ES-I3 (cell line): ENCODE results near the gene TUBA3D.
A peak's percentile ranks its signal among the peaks of the same experiment; 100 is the strongest.
"Not testable (repeated sequence)": the region's sequence is repeated elsewhere in the genome, so short reads cannot be mapped to it uniquely, and the experiment has no call there.

Experiments
- H3K36me3 ChIP-seq: 2 replicates; pipeline ENCODE4 v1.6.1; 2013; ENCODE audit warnings: mild to moderate bottlenecking, low read length, control low read depth, moderate library complexity; ENCODE audit not compliant: insufficient read depth
- H3K4me1 ChIP-seq: 2 replicates; pipeline ENCODE4 v1.6.1; 2013; ENCODE audit warnings: mild to moderate bottlenecking, control low read depth, low read length; ENCODE audit not compliant: insufficient read depth
- H3K9ac ChIP-seq: 2 replicates; pipeline ENCODE4 v1.6.1; 2013; ENCODE audit warnings: low read depth, mild to moderate bottlenecking, low read length, moderate library complexity
- H3K9me3 ChIP-seq: 2 replicates; pipeline ENCODE4 v1.6.1; 2013; ENCODE audit warnings: mild to moderate bottlenecking, low read length, moderate library complexity; ENCODE audit not compliant: control insufficient read depth, insufficient read depth

TUBA3D gene

GRCh38 chr2:131516621-131517020, 40.7 kb downstream of the TUBA3D start:
- not testable (repeated sequence) for H3K36me3 ChIP-seq, H3K9ac ChIP-seq, H3K4me1 ChIP-seq, H3K9me3 ChIP-seq

DNA sequence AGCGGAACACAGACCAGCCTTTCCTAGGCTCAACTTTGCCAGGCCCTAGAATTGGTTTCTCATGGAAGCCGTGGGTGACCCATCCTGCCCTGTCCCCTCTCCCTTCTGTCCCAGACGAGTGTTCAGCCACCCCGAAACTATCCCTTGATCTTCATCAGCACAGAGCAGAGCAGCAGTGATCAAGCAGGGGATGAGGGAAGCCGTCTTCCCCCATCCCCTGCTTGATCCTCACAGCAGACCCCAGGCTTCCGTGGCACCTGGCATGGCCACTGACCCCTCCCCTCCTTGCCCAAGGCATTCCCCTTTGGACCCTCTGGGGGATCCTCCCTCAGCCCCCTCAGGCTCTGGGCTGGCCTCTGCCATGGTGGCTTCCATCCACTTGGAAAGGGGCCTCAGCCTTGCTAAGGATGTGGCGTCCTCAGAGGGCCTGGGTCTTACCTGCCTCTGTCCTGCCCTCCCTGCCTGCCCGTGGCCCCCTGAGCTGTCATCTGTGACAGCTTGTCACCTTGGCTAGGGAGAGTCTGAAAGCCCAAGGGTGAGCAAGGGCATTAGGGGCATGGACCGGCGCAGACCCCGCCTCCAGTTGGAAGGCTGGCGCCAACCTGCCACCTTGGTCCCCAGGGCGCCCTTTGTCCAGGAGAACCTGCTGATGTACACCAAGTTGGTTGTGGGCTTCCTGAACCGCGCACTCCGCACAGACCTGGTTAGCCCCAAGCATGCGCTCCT, 41.4 kb downstream of the TUBA3D start:
- no peak overlapping the region for H3K9ac ChIP-seq
- H3K9me3 ChIP-seq, result no peaks in the 10 kb centered on the region
- H3K36me3 ChIP-seq, result no peaks in the 10 kb centered on the region; the same call in 1 of the 2 replicates
- no peaks in the 10 kb centered on the region for H3K4me1 ChIP-seq

DNA sequence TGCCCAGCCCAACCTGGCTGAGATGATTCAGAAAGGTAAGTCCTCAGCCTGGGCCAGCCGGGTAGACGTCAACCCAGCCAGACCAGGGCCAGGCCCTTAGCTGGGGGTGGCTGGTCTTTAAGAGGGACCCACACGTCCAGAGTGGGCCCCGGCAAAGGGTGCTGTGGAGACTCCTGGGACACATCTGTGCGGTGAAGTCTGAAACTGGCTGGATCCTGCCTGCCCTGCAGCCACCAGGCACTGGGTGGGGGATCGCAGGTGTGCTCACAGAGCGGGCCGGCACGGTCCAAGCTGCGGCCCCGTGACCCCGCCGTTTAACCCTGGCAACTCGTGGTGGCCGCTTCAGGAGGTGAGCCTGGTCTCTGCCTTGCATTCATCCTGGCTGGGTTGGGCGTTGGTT, 41.9 kb downstream of the TUBA3D start:
- not testable (repeated sequence) for H3K9ac ChIP-seq, H3K36me3 ChIP-seq, H3K9me3 ChIP-seq, H3K4me1 ChIP-seq

DNA sequence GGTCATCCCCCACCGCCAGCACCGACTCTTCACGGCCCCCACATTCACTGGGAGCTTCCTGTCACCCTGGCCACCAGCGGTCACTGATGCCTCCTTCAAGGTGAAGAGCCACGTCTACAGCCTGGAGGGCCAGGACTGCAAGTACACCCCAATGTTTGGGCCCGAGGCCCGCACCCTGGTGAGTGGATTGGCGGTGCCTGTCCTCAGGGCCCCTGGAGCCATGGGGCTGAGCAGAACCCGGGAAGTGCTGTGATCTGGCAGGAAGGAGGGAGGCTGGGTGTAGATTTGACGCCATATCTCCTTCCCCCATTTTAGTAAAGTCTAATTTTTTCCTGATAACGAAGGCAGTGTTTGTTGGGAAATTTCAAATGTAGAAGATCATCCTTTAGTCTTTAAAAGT, 42.6 kb downstream of the TUBA3D start:
- H3K36me3 ChIP-seq, H3K4me1 ChIP-seq, H3K9me3 ChIP-seq, H3K9ac ChIP-seq: not testable (repeated sequence)

DNA sequence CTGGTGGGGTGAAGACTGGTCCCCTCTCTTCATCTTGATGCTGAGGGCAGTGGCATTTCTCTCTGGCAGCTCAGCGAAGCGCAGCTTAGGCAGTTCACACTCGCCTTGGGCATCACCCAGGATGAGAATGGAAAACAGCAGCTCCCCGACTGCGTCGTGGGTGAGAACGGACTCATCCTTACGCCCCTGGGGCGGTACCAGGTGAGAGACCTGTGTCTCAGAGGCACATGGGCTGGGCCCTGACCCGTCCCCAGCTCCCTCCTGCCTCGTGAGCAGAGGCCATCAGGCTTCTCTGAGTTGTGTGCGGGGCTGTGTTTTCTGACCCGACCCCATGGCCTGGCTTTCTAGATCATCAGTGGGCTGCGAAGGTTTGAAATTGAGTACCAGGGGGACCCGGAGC, 43.5 kb downstream of the TUBA3D start:
- Histone ChIP-seq H3K9me3 (no peaks in the 10 kb centered on the region), H3K36me3 (no peaks in the 10 kb centered on the region; the same call in 1 of the 2 replicates), H3K4me1 (no peaks in the 10 kb centered on the region), H3K9ac (no peak overlapping the region)

- not testable (repeated sequence) for H3K9ac ChIP-seq, H3K9me3 ChIP-seq, H3K4me1 ChIP-seq, H3K36me3 ChIP-seq
Measured at GRCh38 chr2:131519871-131520470, 44.1 kb downstream of the TUBA3D start.

- Histone ChIP-seq H3K36me3 (no peaks in the 10 kb centered on the region; the same call in 1 of the 2 replicates), H3K4me1 (no peaks in the 10 kb centered on the region), H3K9ac (no peak overlapping the region), H3K9me3 (no peaks in the 10 kb centered on the region)
Measured at GRCh38 chr2:131520526-131520925, 44.6 kb downstream of the TUBA3D start.

DNA sequence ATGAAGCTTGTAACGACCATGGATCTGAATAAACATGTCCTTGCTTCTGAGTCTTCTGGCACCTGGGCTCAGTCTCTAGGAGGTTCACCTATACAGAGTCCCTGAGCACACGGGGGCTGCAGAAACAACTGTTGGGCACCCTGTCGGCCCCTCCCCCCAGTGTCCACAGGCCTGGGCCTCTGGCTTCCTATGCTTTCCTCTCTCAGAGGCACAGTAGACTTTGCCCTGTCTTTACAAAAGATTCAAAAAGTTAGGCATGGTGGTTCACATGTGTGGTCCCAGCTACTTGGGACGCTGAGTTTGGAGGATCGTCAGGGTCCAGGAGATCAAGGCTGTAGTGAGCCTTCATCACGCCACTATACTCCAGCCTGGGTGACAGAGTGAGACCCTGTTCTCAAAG, 45.6 kb downstream of the TUBA3D start:
- not testable (repeated sequence) for H3K36me3 ChIP-seq, H3K4me1 ChIP-seq, H3K9ac ChIP-seq, H3K9me3 ChIP-seq

GRCh38 chr2:131521961-131522781, 46.3 kb downstream of the TUBA3D start:
- H3K9me3 ChIP-seq, result no peaks in the 10 kb centered on the region
- no peak overlapping the region for H3K9ac ChIP-seq

GRCh38 chr2:131525256-131525655, 49.3 kb downstream of the TUBA3D start:
- not testable (repeated sequence) for H3K36me3 ChIP-seq, H3K9ac ChIP-seq, H3K9me3 ChIP-seq, H3K4me1 ChIP-seq

More at GRCh38 chr2:131521961-131522781, 46.3 kb downstream of the TUBA3D start:
- Histone ChIP-seq H3K4me1 (no peaks in the 10 kb centered on the region), H3K36me3 (no peaks in the 10 kb centered on the region; the same call in 1 of the 2 replicates)

DNA sequence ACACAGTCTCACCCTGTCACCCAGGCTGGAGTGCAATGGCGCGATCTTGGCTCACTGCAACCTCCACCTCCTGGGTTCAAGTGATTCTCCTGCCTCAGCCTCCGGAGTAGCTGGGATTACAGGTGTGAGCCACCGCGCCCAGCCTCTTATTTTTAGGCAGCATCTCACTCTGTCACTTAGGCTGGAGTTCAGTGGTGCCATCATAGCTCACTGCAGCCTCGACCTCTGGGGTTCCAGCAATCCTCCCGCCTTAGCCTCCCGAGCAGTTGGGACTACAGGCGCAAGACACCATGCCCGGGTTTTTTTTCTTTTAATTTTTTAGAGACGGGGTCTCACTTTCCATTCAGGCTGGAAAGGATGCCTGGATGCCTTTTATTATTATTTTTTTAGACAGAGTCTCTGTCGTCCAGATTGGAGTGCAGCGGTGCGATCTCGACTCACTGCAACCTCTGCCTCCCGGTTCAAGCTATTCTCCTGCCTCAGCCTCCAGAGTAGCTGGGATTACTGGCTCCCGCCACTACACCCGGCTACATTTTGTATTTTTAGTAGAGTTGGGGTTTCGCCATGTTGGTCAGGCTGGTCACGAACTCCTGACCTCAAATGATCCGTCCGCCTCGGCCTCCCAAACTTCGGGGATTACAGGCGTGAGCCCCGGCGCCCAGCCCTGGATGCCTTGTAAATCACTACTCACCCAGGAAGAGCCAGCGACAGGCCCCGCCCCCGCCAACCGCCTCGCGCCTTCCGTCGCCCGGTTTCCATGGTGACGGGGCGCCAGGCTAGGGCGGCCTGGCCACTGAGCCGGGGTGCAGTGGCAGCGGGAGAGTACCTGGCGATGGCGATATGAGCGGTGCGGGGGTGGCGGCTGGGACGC, 51.4 kb downstream of the TUBA3D start, which contains the start of gene CCDC74A:
CCDC74A (plus strand) TSS at position 758 of the 871 bp plus-strand sequence; CDS start at position 841, 83 bp downstream.
- peak within 1 kb of the TSS; percentile 51; the same call in 1 of the 2 replicates for H3K9ac ChIP-seq
- not testable (repeated sequence) for H3K36me3 ChIP-seq

DNA sequence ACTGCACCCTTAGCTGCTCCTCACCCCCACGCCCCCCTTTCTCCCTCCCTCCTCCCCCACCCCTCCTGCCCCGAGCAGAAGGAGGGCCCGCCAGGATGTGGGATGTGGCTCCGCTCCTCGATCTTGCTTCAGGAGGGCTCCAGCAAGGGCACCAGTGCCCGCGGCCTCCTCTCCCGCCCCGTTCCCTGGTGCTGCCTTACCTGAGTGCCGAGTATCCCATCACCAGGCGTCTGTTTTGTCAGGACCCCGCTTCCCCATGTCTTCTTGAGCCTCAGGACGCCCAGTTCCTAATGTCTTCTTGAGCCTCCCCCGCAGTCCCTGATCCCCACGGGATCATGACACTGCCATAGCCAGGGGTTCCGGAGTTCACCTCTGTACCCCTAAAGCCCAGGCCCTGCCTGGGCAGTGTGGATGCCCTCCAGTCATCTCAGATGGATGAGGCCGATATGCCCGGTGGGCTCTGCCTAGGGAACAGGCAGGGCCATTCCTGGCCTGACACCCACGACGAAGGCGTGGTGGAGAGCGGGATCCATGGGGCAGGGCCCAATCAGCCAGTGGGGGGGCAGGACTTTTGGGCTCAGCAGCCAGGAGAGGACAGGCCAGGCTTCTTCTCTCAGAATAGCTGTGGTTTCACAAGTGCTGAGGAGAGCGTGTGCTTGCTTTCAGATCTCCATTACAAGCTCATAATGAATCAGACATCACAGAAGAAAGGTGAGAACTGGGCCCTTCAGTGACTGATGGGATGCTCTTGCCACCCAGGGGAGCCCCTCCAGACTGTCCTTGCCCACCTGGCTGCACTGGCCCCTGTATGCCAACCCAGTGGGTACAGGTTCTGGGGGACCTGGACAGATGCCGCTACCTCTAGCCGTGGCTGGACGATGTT, 53.3 kb downstream of the TUBA3D start:
- H3K9me3 ChIP-seq, H3K36me3 ChIP-seq, H3K4me1 ChIP-seq: not testable (repeated sequence)
- H3K9ac ChIP-seq, result peak overlapping the region; percentile 46

More for the DNA sequence above, 51.4 kb downstream of the TUBA3D start, which contains the start of gene CCDC74A:
- not testable (repeated sequence) for H3K9me3 ChIP-seq, H3K4me1 ChIP-seq

DNA sequence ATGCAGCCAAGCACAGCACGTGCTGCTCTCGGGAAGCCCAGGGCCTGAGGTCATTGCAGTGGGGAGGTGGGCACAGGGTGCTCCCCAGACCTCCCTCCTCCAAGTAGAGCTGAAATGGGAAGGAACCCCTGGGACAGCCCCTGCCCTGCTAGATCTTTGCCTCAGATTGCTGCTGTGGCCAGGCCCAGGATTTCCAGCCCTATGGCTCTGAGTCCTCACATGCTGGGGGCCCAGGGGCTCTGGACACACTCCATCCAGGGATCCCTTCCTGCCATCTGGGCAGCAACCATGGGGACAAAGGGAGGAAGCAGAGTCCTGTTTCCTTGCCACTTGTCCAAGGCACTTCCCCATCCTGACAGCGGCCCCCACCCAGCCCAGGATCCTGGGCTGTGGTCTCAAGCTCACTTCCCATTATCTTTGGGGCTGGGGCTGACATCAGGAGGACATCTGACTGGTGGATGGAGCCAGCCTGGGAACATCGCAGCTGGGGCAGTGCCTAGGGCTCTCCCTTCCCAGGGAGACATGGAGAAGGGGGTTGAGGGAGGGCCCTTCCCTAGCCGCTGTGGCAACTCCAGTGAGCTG, 54.0 kb downstream of the TUBA3D start:
- H3K36me3 ChIP-seq, H3K9ac ChIP-seq, H3K9me3 ChIP-seq, H3K4me1 ChIP-seq: not testable (repeated sequence)
